OCI-LY3 (cell line): ENCODE measurements around the gene DAGLB.
A peak's percentile ranks its signal among the peaks of the same experiment; 100 is the strongest.

Source experiments
- H2AFZ ChIP-seq: fragments of 200-600, 300-600 bp; shearing (Covaris generic); 2 replicates; pipeline ENCODE4 v1.6.0; 2014; ENCODE audit warnings: antibody characterized with exemption, low read depth, low read length
- H3K27ac ChIP-seq: fragments of 200-600, 300-600 bp; sonication (generic); 2 replicates; pipeline ENCODE4 v1.5.1; 2014; ENCODE audit warnings: mild to moderate bottlenecking, low read length, moderate library complexity, mixed read lengths
- H3K27me3 ChIP-seq: fragments of 200-600, 300-600 bp; sonication (generic); 2 replicates; pipeline ENCODE4 v1.6.1; 2014; ENCODE audit warnings: low read depth, low read length, mixed read lengths
- H3K36me3 ChIP-seq: fragments of 200-600, 300-600 bp; sonication (generic); replicated peaks from 2 replicates; pipeline ENCODE3; 2014; ENCODE audit warnings: low read depth, low read length, mixed read lengths
- H3K4me1 ChIP-seq: fragments of 300-600, 200-600 bp; sonication (generic); 2 replicates; pipeline ENCODE4 v1.6.1; 2014; ENCODE audit warnings: low read length, mixed read lengths
- H3K4me2 ChIP-seq: fragments of 200-600, 300-600 bp; sonication (generic); 2 replicates; pipeline ENCODE4 v1.6.1; 2014; ENCODE audit warnings: low read length, mixed read lengths
- H3K4me3 ChIP-seq: fragments of 300-600, 200-600 bp; sonication (generic); 2 replicates; pipeline ENCODE4 v1.5.1; 2014; ENCODE audit warnings: antibody characterized with exemption, mild to moderate bottlenecking, low read length, moderate library complexity
- H3K79me2 ChIP-seq: fragments of 300-600, 200-600 bp; shearing (Covaris generic); 2 replicates; pipeline ENCODE4 v1.6.1; 2014; ENCODE audit warnings: mild to moderate bottlenecking, low read length, mixed read lengths
- H3K9ac ChIP-seq: fragments of 300-600, 200-600 bp; shearing (Covaris generic); 2 replicates; pipeline ENCODE4 v1.6.0; 2014; ENCODE audit warnings: mild to moderate bottlenecking, low read length, moderate library complexity
- H3K9me3 ChIP-seq: fragments of 200-600, 300-600 bp; shearing (Covaris generic); 2 replicates; pipeline ENCODE4 v1.6.1; 2014; ENCODE audit warnings: low read length, mixed read lengths; ENCODE audit not compliant: insufficient read depth
- H4K20me1 ChIP-seq: fragments of 200-600, 300-600 bp; sonication (generic); 2 replicates; pipeline ENCODE4 v1.6.1; 2016; ENCODE audit warnings: low read length, mixed read lengths; ENCODE audit not compliant: insufficient read depth
- EZH2phosphoT487 ChIP-seq: fragments of 200-600 bp; shearing (Covaris generic); IDR thresholded peaks from 2 replicates; pipeline ENCODE4 v1.6.1; 2018; ENCODE audit warnings: antibody characterized with exemption, mixed run types, low read depth
- TF ChIP-seq, protein P1 (sequence below): fragments of 200-600, 300-600 bp; sonication (generic); IDR thresholded peaks from 2 replicates; pipeline ENCODE4 v1.5.1; 2014; ENCODE audit warnings: antibody characterized with exemption, low read length, low read depth

The DAGLB gene

DNA sequence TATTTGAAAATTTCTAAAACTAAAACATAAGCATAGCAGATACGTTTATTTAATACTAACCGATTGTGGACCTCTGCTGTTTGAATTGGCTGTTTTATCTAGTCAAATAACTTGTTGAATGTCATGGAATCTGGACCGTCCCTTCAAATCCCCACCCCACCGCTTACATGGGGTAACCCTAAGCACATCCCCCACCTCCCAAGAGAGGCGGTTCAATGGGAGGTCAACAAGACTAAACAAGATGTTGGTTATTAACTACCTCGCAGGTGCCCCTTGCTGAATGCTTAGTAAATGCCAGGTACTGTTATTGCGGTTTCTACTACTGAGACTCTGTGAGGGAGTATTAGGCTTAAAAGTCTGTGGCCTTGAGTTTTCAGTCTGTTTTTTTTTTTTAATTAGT, 70.9 kb downstream of the DAGLB start:
- peaks cover 91% of the 10 kb centered on the region for H3K79me2 ChIP-seq
- H3K4me2 ChIP-seq = peak overlapping the region; percentile 20
- H4K20me1 ChIP-seq = peaks cover 37% of the 10 kb centered on the region
- H3K4me3 ChIP-seq = no peak overlapping the region
- no peaks in the 10 kb centered on the region for H3K9me3 ChIP-seq
- H3K27me3 ChIP-seq = no peaks in the 10 kb centered on the region
- H3K27ac ChIP-seq = no peak overlapping the region
- H3K4me1 ChIP-seq = peaks cover 19% of the 10 kb centered on the region
- no peak overlapping the region for H2AFZ ChIP-seq
- no peak for TF ChIP-seq EZH2phosphoT487
- TF ChIP-seq, protein P1, sequence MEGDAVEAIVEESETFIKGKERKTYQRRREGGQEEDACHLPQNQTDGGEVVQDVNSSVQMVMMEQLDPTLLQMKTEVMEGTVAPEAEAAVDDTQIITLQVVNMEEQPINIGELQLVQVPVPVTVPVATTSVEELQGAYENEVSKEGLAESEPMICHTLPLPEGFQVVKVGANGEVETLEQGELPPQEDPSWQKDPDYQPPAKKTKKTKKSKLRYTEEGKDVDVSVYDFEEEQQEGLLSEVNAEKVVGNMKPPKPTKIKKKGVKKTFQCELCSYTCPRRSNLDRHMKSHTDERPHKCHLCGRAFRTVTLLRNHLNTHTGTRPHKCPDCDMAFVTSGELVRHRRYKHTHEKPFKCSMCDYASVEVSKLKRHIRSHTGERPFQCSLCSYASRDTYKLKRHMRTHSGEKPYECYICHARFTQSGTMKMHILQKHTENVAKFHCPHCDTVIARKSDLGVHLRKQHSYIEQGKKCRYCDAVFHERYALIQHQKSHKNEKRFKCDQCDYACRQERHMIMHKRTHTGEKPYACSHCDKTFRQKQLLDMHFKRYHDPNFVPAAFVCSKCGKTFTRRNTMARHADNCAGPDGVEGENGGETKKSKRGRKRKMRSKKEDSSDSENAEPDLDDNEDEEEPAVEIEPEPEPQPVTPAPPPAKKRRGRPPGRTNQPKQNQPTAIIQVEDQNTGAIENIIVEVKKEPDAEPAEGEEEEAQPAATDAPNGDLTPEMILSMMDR = no peak
- H3K36me3 ChIP-seq = peaks cover 3% of the 10 kb centered on the region
- H3K9ac ChIP-seq = no peak overlapping the region

DNA sequence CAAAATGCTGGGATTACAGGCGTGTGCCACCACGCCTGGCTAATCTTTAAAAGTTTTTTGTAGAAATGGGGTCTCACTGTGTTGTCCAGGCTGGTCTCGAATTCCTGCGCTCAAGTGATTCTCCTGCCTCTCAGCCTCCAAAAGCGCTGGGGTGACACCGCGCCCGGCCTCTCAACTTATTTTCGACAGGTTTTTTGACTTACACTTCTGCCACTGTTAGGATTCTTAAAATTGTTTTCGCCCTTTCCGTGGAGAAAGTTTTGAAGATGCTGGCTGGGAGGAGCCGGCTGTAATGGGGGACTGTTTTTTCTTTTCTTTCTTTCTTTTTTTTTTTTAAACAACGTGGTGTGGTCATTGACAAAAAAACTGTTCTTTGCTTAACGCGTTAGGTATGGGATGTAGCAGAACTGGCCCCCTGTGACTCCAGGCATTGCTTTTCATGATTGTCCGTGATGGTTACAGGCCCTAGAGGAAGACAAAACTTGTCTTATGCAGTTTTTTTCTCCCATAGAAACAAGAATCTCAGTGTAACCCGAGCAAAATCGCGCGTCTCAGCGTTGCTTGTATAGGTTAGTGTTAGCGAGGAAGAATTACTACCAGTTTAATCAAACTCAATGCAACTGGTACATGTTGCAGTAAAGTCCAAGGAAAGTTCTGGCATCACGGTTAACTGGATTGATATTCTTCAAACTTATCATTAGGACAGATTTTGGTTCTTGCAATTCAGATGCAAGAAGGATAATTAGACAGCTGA, 72.2 kb downstream of the DAGLB start:
- no peaks in the 10 kb centered on the region for H3K36me3 ChIP-seq
- no peak overlapping the region for H2AFZ ChIP-seq
- no peaks in the 10 kb centered on the region for H3K9me3 ChIP-seq
- H3K4me2 ChIP-seq = peak overlapping the region; percentile 72
- H3K4me1 ChIP-seq = peaks cover 19% of the 10 kb centered on the region
- TF ChIP-seq EZH2phosphoT487 = no peak
- TF ChIP-seq, protein P1 = no peak
- H4K20me1 ChIP-seq = peaks cover 26% of the 10 kb centered on the region
- H3K4me3 ChIP-seq = peak overlapping the region; percentile 88
- peak overlapping the region; percentile 77 for H3K27ac ChIP-seq
- H3K79me2 ChIP-seq = peaks cover 78% of the 10 kb centered on the region
- H3K27me3 ChIP-seq = no peaks in the 10 kb centered on the region
- H3K9ac ChIP-seq = peak overlapping the region; percentile 72

DNA sequence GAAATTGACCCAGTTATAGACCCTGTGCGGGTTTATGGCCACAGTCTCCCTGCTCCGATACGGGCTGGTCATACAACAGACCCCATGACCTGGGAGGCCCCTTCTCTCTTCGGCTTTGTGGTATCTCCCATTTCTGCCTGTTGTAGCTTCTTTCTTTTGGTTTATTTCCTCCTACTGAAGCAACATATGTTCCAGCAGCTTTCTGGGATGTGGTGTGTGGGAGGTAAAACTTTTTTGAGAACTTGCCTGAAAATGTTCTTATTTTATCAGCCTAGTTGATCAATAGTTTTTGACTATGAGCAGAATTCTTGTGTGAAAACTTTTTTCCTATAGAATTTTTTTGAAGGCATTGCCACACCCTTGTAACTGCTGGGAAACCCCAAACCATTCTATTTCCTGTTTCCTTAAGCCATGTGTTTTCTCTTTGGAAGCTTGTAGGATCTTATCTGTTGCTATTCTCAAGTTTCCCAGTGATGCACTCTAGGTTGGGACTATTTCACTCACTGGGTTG, 80.0 kb downstream of the DAGLB start:
- peaks cover under 1% of the 10 kb centered on the region; the same call in 1 of the 2 replicates for H3K4me1 ChIP-seq
- no peaks in the 10 kb centered on the region for H3K36me3 ChIP-seq
- H3K27me3 ChIP-seq = no peaks in the 10 kb centered on the region
- no peaks in the 10 kb centered on the region for H4K20me1 ChIP-seq
- no peak overlapping the region for H3K27ac ChIP-seq
- H3K9ac ChIP-seq = no peak overlapping the region
- H3K9me3 ChIP-seq = no peaks in the 10 kb centered on the region
- H3K79me2 ChIP-seq = peaks cover under 1% of the 10 kb centered on the region; the same call in 1 of the 2 replicates
- TF ChIP-seq, protein P1 = no peak
- TF ChIP-seq EZH2phosphoT487 = no peak
- no peak overlapping the region for H3K4me3 ChIP-seq
- H2AFZ ChIP-seq = no peak overlapping the region
- H3K4me2 ChIP-seq = no peak overlapping the region

DNA sequence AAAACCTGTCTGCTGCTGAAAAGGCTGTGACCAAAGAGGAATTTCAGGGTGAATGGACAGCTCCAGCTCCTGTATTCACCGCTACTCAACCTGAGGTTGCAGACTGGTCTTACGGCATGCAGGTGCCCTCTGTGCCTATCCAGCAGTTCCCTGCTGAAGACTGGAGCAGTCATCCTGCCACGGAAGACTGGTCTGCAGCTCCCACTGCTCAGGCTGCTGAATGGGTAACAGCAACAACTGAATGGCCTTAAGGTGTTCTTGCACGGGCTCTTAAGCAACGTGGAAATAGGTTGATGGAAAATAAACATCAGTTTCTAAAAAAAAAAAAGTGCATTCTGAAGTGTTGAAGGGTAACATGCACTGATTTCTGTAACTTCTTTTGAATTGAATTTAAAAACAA, 82.3 kb downstream of the DAGLB start:
- H3K27me3 ChIP-seq = no peaks in the 10 kb centered on the region
- H3K36me3 ChIP-seq = no peaks in the 10 kb centered on the region
- no peak overlapping the region for H3K27ac ChIP-seq
- H3K9me3 ChIP-seq = no peaks in the 10 kb centered on the region
- no peaks in the 10 kb centered on the region for H3K79me2 ChIP-seq
- no peak overlapping the region for H3K4me2 ChIP-seq
- TF ChIP-seq EZH2phosphoT487 = no peak
- TF ChIP-seq, protein P1 = no peak
- H3K4me3 ChIP-seq = no peak overlapping the region
- H2AFZ ChIP-seq = no peak overlapping the region
- no peaks in the 10 kb centered on the region for H4K20me1 ChIP-seq
- no peak overlapping the region for H3K9ac ChIP-seq
- no peaks in the 10 kb centered on the region for H3K4me1 ChIP-seq
